Measurements from ENCODE around the gene FBXW8. TPM values are rescaled to one million over a fixed set of nuclear protein-coding genes. Genes with fewer than 3 reads are reported as not detected.

FBXW8 gene
- total RNA-seq, 1 experiment from 2014 or later = 20.6 TPM

GRCh38 chr12:117036046-117036445 is 125.3 kb downstream of the FBXW8 start:
- no peak overlapping the region for H3K4me3 ChIP-seq
- intact Hi-C loops (cut with micrococcal nuclease; ENCODE audit: unreplicated experiment) = no loop called here
- H3K36me3 ChIP-seq (ENCODE audit: low read depth) = no peaks in the 10 kb centered on the region
- no peaks in the 10 kb centered on the region for H3F3A ChIP-seq (ENCODE audit: insufficient read depth, low read depth)
- H4K20me1 ChIP-seq (ENCODE audit: insufficient read depth) = no peaks in the 10 kb centered on the region
- no TSS peak for BruUV-seq (replicated peaks)
- no peaks in the 10 kb centered on the region for H3K27me3 ChIP-seq (ENCODE audit: insufficient read depth, low read depth)
- CTCF ChIA-PET = no interaction called here
- H3K4me1 ChIP-seq (replicated peaks; ENCODE audit: insufficient read depth) = no peaks in the 10 kb centered on the region
- DNase-seq = no peak
- no peak overlapping the region for H3K4me2 ChIP-seq
- POLR2A ChIA-PET (ENCODE audit: unreplicated experiment) = no interaction called here
- no peak overlapping the region for H3K27ac ChIP-seq
- H3K9me2 ChIP-seq (ENCODE audit: insufficient read depth) = no peaks in the 10 kb centered on the region
- no peaks in the 10 kb centered on the region for H3K79me2 ChIP-seq (ENCODE audit: low read depth)
- TF ChIP-seq EZH2 (IDR thresholded peaks at IDR 0.05; ENCODE audit: low read depth) (no peak), CTCF (conservative IDR thresholded peaks at IDR 0.05) (no peak)
- no peak overlapping the region for H2AFZ ChIP-seq
- no peaks in the 10 kb centered on the region for H3K9me3 ChIP-seq (ENCODE audit: insufficient read depth, low read depth)

GRCh38 chr12:117036547-117036946 is 125.8 kb downstream of the FBXW8 start:
- Histone ChIP-seq H3K79me2 (ENCODE audit: low read depth) (no peaks in the 10 kb centered on the region), H4K20me1 (ENCODE audit: insufficient read depth) (no peaks in the 10 kb centered on the region), H3K9me3 (ENCODE audit: insufficient read depth, low read depth) (no peaks in the 10 kb centered on the region), H2AFZ (no peak overlapping the region), H3K27ac (no peak overlapping the region), H3K9me2 (ENCODE audit: insufficient read depth) (no peaks in the 10 kb centered on the region), H3K4me2 (no peak overlapping the region), H3F3A (ENCODE audit: insufficient read depth, low read depth) (no peaks in the 10 kb centered on the region), H3K4me1 (replicated peaks; ENCODE audit: insufficient read depth) (no peaks in the 10 kb centered on the region), H3K36me3 (ENCODE audit: low read depth) (no peaks in the 10 kb centered on the region), H3K27me3 (ENCODE audit: insufficient read depth, low read depth) (no peaks in the 10 kb centered on the region), H3K4me3 (no peak overlapping the region)
- DNase-seq = no peak
- TF ChIP-seq CTCF (conservative IDR thresholded peaks at IDR 0.05) (no peak), EZH2 (IDR thresholded peaks at IDR 0.05; ENCODE audit: low read depth) (no peak)
- no TSS peak for BruUV-seq (replicated peaks)
- intact Hi-C loops (cut with micrococcal nuclease; ENCODE audit: unreplicated experiment) = no loop called here
- ChIA-PET CTCF (no interaction called here), POLR2A (ENCODE audit: unreplicated experiment) (no interaction called here)

GRCh38 chr12:117037289-117038022 is 126.7 kb downstream of the FBXW8 start:
- Histone ChIP-seq H3K4me3 (no peak overlapping the region), H3K27ac (no peak overlapping the region), H2AFZ (no peak overlapping the region), H3K4me1 (replicated peaks; ENCODE audit: insufficient read depth) (no peaks in the 10 kb centered on the region), H3K9me2 (ENCODE audit: insufficient read depth) (no peaks in the 10 kb centered on the region), H3K9me3 (ENCODE audit: insufficient read depth, low read depth) (no peaks in the 10 kb centered on the region), H3K4me2 (no peak overlapping the region), H3K36me3 (ENCODE audit: low read depth) (no peaks in the 10 kb centered on the region), H3K27me3 (ENCODE audit: insufficient read depth, low read depth) (no peaks in the 10 kb centered on the region), H3F3A (ENCODE audit: insufficient read depth, low read depth) (no peaks in the 10 kb centered on the region), H3K79me2 (ENCODE audit: low read depth) (no peaks in the 10 kb centered on the region), H4K20me1 (ENCODE audit: insufficient read depth) (no peaks in the 10 kb centered on the region)
- DNase-seq = no peak
- CTCF ChIA-PET = interaction anchor here (0.6 kb wide), 1 partner anchor 21 kb away, joined by 13 read pairs; no protein-coding TSS in a partner anchor
- POLR2A ChIA-PET (ENCODE audit: unreplicated experiment) = no interaction called here
- BruUV-seq (replicated peaks) = no TSS peak
- TF ChIP-seq EZH2 (IDR thresholded peaks at IDR 0.05; ENCODE audit: low read depth) (no peak), CTCF (conservative IDR thresholded peaks at IDR 0.05) (no peak)
- intact Hi-C loops (cut with micrococcal nuclease; ENCODE audit: unreplicated experiment) = no loop called here

Measured in PC-9 (cell line).